GM04504 (cell line): ENCODE data around the gene SMARCC2.

ENCODE experiments used
- DNase-seq: peaks from one replicate; pipeline ENCODE4 v3.0.0-alpha.2; 2012; ENCODE audit warnings: low read depth

The SMARCC2 gene

DNA sequence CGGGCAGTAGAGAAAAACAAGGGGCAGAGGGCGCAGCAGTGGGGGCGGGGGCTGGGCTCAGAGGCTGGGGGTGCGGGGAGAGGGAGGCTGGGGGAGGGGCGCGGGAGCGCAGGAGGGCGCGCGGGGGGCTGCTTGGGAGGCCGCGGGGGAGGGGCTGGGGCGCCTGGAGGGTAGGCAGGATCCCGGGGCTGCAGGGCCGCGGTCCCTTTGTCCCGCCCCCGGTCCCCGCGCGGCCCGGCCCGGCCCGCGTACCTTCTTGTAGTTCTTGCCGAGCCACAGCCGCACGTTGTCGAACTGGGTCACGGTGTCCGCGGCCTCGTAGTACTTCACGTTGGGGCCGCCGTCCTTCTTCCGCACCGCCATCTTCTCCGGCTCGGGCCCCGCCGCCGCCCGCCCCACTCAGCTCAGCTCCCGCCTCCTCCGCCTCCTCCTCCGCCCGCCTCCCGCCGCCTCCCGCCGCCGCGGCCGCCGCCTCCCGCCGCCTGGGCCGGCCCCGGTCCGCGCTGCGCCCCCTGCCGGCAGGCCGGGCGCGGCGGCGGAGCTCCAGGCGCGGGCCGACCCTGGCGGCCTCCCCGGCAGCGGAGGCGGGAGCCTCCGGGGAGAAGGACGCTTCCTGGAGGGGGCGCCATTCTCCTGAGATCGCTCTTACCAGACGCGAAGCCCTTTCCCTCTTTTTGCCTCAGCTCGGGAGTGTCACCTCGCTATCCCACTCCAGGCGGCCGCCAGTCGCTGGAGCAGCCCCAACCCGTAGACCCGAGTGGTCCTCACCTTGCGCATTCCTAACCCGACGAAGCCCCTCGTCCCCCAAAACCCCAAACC is at the start of gene SMARCC2:
TSS of gene SMARCC2 (minus strand) at position 385 of the 819 bp plus-strand sequence. CDS start at position 363, 22 bp downstream.
- peak; percentile 73 for DNase-seq

DNA sequence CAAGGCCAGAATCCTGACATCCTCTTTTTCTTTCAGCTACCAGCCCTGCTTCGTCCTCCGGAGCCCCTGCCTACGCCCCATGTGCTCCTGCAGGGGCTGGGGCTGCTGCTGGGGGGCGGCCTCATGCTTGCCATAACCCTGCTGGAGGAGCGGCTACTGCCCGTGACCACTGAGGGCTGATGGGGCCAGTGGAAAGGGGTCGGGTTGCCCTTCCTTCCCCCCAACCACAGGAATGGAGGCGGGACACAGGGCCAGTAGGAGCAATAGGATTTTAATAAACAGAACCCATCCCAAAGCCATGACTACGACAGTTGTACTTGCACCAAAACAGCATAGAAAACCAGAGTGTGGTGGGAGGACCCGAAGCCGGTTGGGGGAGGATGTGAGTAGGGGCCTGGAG is 48.3 kb upstream of the SMARCC2 start:
- DNase-seq = no peak

DNA sequence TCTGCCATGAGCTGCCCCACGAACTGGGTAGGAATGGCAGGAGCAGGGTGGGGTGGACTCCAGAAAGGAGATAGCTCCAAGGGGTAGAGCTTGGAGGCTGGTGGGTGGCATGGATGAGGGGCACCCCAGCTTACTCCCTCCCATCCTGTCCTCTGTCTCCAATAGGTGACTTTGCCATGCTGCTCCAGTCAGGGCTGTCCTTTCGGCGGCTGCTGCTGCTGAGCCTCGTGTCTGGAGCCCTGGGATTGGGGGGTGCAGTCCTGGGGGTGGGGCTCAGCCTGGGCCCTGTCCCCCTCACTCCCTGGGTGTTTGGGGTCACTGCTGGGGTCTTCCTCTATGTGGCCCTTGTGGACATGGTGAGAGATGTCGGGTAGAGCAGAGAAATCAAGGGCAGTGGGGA is 47.7 kb upstream of the SMARCC2 start:
- no peak for DNase-seq

DNA sequence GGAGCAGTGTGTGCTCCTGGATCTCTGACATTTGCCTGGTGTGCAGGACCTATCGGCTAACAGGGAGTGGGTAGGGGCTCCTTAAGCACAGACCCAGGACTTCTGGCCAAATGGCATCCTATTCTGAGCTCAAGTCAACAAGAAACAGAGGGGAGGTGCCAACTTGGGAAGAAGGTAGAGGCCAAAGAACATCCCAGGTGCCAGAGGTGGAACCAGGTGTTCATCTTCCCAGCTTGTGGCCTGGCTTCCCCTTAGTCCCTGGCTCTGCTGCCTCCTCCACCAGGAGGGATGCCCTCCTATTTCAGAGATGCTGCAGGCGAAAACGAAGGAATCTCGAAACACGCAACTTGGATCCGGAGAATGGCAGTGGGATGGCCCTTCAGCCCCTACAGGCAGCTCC is 46.8 kb upstream of the SMARCC2 start:
- no peak for DNase-seq

DNA sequence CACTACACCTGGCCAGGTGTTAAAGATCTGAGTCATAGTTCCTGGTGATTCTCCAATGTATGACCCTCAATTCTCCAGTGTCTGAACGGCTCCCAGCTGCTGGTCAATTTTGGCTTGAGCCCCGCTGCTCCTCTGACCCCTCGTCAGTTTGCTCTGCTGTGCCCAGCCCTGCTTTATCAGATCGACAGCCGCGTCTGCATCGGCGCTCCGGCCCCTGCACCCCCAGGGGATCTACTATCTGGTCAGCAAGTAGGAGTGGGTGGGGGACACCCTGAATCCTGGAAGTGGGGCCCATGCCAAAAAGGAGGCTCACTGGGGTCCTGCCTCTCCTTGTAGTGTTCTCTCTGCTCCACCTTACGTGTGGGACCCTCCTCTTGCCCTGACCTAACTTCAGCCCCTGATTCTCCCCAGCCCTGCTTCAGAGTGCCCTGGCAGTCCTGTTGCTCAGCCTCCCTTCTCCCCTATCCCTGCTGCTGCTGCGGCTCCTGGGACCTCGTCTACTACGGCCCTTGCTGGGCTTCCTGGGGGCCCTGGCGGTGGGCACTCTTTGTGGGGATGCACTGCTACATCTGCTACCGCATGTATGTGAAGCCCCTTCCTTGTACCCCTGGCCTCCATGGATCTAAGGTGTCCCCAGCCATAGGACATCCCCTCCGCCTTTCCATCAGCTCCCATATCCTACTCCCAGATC is 45.6 kb upstream of the SMARCC2 start:
- DNase-seq = no peak

DNA sequence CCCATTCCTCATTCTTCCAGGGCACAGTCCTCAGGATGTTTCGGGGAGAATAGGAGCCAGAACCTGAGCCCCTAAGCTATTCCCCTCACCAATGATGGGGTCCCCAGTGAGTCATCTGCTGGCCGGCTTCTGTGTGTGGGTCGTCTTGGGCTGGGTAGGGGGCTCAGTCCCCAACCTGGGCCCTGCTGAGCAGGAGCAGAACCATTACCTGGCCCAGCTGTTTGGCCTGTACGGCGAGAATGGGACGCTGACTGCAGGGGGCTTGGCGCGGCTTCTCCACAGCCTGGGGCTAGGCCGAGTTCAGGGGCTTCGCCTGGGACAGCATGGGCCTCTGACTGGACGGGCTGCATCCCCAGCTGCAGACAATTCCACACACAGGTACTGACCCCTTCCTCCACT is 41.9 kb upstream of the SMARCC2 start:
- DNase-seq = no peak

DNA sequence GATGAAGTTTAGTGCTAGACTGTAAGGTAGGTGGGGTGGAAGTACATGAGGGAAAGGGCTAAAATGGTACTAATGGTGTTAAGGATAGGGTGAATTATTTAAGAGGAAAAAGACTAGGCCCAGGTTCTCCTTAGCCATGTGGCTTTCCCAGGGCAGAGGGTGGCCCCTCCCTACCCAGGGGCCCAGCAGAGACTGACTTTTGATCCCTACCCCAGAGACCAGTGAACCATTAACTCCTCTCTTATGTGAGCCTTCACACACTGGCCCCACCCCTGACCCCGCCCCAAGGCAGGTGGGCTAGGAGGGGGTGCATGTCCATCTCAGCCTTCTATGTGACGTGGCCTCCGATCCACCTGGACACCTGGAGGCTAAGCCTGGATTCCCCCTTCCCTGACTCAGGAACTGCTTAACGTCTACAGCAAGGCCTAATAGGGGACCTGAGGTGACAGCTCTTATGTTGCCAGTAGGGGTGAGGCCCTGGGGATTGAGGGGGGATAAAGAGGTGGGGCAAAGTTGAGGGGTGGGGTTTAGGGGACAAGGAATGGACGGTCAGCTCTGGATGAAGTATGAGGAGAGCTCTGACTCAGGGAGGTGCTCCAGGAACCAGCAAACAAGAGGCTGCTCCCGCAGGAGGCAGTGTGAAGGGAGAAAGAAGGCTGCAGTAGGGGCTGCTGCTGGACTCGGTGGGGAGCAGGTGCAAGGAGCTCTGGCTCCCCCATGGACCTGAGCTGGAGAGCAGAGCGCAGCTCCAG is 41.3 kb upstream of the SMARCC2 start:
- DNase-seq = no peak

DNA sequence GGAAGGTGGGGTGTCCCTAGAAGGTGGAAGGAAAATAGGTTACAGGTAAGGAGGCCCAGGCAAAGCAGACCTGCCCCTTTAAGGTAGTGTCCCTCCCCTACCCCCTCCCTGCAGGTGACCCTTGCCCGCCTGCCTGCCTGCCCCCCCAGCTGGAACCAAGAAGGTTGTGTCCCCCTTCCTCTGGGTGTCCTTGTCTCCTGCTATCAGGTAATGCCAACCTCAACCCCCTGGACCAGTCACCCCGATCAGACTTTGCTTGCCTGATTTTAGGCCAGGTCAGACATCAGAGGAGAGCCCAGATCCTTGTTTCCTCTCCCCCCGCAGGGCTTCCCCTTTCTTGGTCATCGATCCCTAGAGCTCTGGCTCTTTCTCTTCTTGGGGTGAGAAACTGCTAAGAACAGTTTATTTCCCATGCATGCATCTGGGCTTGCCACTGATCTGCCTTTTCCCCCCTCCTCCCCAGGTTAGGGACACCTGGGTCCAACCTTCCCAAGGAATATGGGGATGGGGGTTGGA is 40.7 kb upstream of the SMARCC2 start, which contains the start of gene SLC39A5:
TSS of gene SLC39A5 (plus strand) at position 136 of the 516 bp plus-strand sequence. CDS start 1,224 bp downstream, outside the sequence.
- no peak for DNase-seq

DNA sequence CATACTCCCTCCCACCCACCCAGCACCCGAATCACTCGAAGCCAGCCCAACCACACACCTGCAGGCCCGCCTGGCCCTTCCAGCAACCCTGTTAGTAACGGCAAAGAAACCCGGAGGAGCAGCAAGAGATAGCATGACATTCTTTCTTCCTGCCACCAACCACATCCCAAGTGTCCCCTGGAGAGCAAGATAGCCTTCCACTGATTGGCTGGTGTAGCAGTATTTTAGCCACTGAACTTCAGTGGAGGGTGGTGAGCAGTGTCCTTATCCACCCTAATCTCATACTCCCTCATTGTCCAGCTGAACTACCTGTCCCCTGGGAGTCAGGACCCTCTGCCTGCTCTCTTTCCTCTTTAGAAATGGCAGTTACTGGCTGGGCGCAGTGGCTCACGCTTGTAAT is 39.8 kb upstream of the SMARCC2 start:
- DNase-seq = no peak

DNA sequence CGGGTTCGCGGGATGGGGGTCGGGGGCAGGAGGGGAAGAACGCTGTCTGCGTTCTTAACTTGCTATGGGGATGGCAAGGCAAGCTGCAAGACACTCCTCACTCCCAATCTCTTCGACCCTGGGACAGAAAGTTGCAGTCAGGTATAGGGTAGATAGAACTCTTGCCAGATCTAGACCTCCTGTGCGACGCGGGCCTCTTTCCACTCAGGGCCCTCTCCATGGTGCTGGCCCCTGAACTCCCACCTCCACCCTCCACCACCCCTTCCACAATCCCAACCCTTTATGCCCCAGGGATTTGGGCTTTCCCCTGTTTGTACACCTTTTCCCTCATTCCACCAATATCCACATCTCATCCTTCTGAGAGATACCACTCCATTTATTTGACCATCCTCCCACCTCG is 35.7 kb upstream of the SMARCC2 start:
- DNase-seq = no peak

DNA sequence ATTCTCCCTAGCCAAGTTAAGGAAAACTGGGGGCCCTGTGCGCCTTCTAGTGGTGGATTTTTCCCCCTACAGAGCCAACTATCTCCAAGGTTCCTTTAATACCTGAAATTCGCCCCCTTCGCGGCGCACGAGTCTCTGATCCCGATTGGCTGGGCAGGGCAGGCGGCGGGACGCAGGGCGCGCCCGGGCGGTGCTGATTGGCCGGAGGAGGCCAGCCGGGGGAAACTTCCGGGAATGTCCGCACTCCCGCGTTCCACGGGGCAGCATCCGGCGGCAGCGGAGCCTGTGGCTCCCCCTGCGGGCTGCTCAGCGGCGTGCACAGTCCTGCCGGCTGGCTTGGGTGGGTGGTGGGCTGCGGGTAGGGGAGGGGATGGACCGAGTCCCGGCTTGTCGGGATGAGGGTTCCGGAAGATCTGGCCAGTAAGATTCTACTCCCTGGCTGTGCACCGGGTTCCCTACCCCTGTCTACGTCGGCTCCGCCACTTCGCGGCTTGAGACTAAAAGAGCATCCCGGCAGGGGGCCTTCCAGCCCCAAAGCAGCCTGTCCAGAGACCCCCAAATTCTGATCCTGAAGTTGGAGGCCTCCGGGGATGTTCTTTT is 34.9 kb upstream of the SMARCC2 start, which contains the start of gene NABP2:
TSS of gene NABP2 (plus strand) at position 241 of the 600 bp plus-strand sequence. CDS start 515 bp downstream, outside the sequence.
- DNase-seq = peak; percentile 97

DNA sequence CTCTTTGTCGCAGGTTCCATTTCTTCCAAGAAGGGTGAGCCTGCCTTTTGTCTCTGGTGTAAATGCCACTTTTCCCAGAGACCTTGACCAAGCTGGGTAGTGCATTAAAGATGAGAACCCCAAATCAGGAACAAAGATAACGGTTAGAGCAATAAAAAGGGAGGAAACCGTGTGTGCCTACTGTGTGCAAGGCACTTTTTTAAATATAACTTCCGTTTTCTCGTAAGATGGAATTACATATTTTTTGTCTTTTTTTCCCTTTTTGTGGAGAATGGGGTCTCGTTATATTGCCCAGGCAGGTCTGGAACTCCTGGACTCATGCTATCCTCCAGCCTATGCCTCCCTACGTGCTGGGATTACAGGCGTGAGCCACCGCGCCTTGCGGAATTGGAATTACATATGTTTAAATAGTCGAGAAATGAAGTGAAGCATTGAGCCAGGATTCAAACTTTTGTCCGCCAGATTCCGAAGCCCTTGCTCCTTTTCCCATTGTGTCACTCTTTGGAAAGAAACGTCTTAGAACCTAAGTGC is 34.4 kb upstream of the SMARCC2 start:
- no peak for DNase-seq

DNA sequence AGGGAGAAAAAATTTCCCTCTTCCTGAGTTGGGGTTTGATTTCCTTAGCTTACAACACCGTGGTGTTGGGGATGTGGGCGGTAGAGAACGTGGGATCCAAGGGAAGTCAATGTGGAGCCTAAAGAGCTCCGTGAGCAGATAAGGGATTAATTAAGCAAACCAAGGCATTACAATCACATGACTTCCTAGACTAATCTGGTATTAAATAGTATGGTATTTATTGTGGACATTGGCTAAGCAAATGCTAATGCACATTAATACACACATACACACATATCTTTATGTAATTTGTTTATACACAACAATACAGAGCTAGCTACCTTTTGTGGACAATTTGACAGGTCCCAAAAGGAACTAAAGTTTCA is 33.2 kb upstream of the SMARCC2 start:
- DNase-seq = no peak

DNA sequence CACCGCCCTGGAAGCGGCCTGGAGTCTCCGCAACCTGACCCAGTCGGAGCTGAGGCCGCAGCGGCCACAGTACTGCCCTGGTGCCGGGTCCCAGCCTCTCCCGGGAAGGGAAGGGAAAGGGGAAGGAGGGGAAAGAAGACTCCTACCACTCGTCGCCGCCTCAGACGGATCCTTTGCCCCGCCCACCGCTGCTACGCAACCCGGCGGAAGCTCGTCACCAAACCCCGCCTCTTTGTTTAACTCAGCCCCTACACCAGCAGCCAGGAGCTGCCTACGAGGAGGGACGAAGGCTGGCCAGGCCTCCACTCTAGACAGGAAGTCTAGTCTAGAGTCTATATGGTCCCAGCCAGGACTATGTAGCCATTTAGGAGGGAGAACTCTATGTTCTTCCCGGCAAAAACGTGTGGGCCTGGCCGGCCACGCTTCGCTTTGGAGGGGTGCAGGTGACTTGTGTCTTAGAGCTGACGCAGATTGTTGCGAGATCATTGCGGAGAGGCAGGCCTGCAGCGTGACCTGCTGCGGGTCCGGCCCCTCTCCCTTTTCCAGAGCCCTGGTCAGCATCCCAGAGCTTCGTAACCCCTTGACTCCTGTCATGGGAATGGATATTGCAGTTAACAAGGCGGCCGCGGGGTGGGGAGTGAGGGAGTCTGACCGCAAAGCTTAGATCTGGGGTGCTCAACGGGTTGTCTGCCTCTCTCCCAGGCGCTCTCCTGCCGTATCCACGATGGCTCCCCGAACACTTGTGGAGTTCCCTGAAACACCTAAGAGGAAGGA is 32.7 kb upstream of the SMARCC2 start, which contains the start of gene RNF41:
TSS of gene RNF41 (minus strand) at position 166 of the 774 bp plus-strand sequence. CDS start 7,875 bp downstream, outside the sequence.
- DNase-seq = peak; percentile 93

DNA sequence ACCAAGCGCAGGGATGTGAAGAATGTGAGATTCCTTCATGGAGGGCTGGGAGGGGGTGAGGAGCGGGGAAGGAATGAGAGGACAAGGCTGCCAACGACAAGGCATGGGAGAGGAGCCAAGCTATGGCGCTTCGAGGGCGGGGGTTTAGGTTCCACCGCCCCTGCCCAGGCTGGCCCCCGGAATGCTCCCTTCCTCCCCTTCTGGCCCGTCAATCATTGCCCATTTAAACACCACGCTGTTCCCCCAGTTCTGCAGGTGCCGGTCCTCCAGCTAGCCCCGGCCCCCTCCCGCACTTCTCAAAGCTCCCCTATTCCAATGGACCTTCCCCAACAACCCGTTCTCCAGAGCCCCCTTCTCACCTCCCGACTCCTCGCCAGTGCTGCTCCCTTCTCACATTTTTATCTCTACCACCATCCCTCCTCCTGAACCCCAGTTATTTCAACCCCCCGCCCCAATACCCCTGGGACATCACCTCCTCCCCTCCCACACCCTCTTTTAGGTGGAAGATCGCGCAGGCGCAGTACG is 32.0 kb upstream of the SMARCC2 start:
- peak; percentile 57 for DNase-seq

DNA sequence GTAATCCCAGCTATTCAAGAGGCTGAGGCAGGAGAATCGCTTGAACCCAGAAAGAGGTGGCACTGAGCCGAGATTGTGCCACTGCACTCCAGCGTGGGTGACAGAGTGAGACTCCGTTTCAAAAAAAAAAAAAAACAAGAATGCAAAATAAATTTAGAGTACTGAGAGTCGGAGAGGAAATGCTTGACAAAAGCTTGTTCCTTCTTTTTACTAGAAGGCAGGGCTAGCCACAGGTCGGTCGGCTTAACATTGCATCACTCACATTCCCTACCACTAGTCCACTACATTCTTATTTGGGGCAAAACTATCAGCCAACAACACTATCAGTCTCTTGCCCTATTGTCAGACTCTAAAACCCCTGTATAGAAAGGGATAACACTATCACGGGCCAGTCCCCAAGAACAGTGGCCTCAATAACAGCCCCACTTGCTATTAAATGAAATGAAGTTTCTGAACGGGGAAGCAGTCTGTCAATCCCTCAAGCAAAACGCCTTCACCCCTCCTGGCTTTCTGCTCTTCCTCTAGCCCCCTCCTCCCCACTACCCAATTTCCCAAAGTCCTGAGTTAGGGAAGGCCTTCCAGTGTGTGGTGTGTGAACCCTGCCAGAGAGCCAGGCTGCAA is 31.4 kb upstream of the SMARCC2 start:
- no peak for DNase-seq

DNA sequence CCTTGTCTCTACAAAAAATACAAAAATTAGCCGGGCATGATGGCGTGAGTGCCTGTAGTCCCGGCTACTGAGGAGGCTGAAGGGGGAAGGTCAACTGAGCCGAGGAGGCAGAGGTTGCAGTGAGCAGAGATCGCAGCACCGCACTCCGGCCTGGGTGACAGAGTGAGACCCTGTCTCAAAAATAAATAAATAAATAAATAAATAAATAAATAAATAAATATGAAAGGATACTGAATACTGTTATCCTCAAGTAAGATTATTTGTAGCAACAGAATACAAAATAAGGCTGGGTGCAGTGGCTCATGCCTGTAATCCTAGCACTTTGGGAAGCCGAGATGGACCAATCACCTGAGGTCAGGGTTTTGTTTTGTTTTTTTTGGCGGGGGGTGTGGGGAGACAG is 30.6 kb upstream of the SMARCC2 start:
- no peak for DNase-seq

DNA sequence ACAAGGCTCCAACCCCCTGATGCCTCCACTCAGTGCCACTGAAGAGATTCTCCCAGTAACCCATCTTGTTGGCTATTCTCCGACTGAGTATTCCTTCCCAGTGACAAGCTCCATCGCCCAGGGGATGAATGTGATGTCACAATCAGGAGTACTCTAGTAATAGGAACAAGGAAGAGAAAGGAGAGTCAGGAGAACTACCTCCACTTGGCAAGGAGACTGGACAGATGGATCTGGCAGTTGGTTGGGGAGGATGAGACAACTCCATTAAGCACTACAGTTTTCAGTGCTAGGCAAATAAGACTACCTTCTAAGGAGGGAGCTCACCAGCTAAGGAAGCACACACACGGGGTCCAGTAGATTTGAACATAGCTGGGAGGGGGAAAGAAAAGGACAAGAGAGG is 27.2 kb upstream of the SMARCC2 start:
- DNase-seq = no peak

DNA sequence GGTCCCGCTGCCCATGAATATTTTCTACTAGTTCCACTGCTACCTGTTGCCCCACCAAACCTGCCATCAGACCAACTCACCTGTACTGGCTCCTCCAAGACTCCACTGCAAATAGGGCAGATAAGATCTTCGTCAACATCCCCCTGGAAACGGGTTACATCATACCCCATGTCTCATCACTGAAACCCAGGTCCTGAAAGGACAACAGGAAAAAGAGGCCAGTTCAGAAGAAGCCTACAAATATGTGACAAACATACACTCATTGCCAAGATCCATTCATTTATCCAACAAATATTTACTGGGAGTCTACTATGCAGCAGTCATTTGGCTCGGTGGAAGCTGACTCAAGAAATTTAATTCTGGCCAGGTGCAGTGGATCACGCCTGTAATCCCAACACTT is 24.6 kb upstream of the SMARCC2 start:
- DNase-seq = no peak

DNA sequence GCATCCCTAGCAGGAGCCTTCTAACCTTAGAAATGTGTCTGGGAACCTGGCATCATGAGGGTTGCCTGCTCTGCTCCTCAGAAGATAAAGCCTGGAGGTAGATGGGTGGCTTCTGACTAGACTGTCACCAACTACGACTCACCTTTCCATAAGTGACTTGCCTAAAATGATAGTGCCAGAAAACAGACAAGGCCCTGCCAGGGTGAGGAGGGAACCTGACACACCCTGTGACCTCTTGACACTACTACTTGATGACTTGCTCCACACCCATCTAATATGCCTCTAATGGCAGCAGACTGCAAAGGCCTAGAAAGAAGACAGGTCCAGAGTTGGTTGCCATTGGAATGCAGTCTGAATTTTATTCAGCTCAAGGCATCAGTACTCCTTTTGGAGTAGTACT is 23.1 kb upstream of the SMARCC2 start:
- no peak for DNase-seq
